A673 (cell line): ENCODE data around the gene NME2. TPM values are rescaled to one million over a fixed set of nuclear protein-coding genes. Genes with fewer than 3 reads are reported as not detected.

ENCODE experiments used
- BruUV-seq: library from RNA; stranded (reverse); fragments of 400-500 nt; replicated peaks from 2 replicates; lab custom pipeline; 2021; lab: Mats Ljungman, UMichigan
- CTCF ChIA-PET: fragments of 300-600 bp; sonication (Branson Sonifier 250); formaldehyde crosslinking; loops from one replicate; lab custom pipeline; 2022; ENCODE audit warnings: antibody characterized with exemption; lab: Charles Lee
- POLR2A ChIA-PET: fragments of 300-600 bp; sonication (Branson Sonifier 250); formaldehyde crosslinking; loops from one replicate; lab custom pipeline; 2022; ENCODE audit warnings: antibody characterized with exemption; ENCODE audit not compliant: low non-redundant PET; lab: Charles Lee
- DNase-seq: peaks from one replicate; pipeline ENCODE4 v3.0.0-alpha.2; 2015; ENCODE audit warnings: low spot score
- H3K27ac ChIP-seq: fragments of 200-600 bp; sonication (generic); 2 replicates; pipeline ENCODE4 v1.5.1; 2016; ENCODE audit warnings: mixed run types, low read depth, mild to moderate bottlenecking, mixed read lengths, antibody characterized with exemption, low read length; ENCODE audit not compliant: poor library complexity, severe bottlenecking
- H3K27me3 ChIP-seq: fragments of 200-600 bp; sonication (generic); replicated peaks from 2 replicates; pipeline ENCODE4 v1.6.1; 2017; ENCODE audit warnings: mixed run types, low read depth, mild to moderate bottlenecking, mixed read lengths, antibody characterized with exemption, low read length; ENCODE audit not compliant: insufficient read depth, poor library complexity
- H3K36me3 ChIP-seq: fragments of 200-600 bp; sonication (generic); 2 replicates; pipeline ENCODE4 v1.6.1; 2016; ENCODE audit warnings: mixed run types, mild to moderate bottlenecking, mixed read lengths, antibody characterized with exemption, low read length; ENCODE audit not compliant: insufficient read depth, poor library complexity, severe bottlenecking
- H3K4me1 ChIP-seq: fragments of 200-600 bp; sonication (generic); 2 replicates; pipeline ENCODE4 v1.6.1; 2017; ENCODE audit warnings: mixed run types, mild to moderate bottlenecking, mixed read lengths, antibody characterized with exemption, low read length; ENCODE audit not compliant: insufficient read depth, poor library complexity, severe bottlenecking
- H3K4me3 ChIP-seq: fragments of 200-600 bp; sonication (generic); 2 replicates; pipeline ENCODE4 v1.5.1; 2016; ENCODE audit warnings: low read depth, mixed run types, mild to moderate bottlenecking, mixed read lengths, low read length; ENCODE audit not compliant: poor library complexity, severe bottlenecking
- H3K9me3 ChIP-seq: fragments of 200-600 bp; sonication (generic); 2 replicates; pipeline ENCODE4 v1.6.1; 2016; ENCODE audit warnings: mixed run types, low read depth, mild to moderate bottlenecking, mixed read lengths, antibody characterized with exemption, low read length; ENCODE audit not compliant: poor library complexity, severe bottlenecking
- CTCF ChIP-seq: fragments of 300-800, 200-600 bp; sonication (generic); conservative IDR thresholded peaks from 2 replicates; pipeline ENCODE4 v1.5.1; 2017; ENCODE audit warnings: low read depth, mild to moderate bottlenecking, antibody characterized with exemption, low read length, moderate library complexity, mixed read lengths
- EZH2 ChIP-seq: fragments of 200-600 bp; sonication (generic); IDR thresholded peaks from 2 replicates; pipeline ENCODE4 v1.6.1; 2017; ENCODE audit warnings: borderline replicate concordance, low read depth, mild to moderate bottlenecking, mixed read lengths, antibody characterized with exemption, low read length; ENCODE audit not compliant: poor library complexity, severe bottlenecking
- intact Hi-C: fragments of 100-400 bp; cut with micrococcal nuclease; formaldehyde crosslinking; loops from one replicate; pipeline ENCODE4 v1.10.0; 2022; ENCODE audit not compliant: unreplicated experiment
- total RNA-seq: library from RNA; stranded (reverse); gene quantifications from 2 replicates; pipeline ENCODE4 v1.2.3, GENCODE V29; 2021

The NME2 gene
- total RNA-seq, 1 experiment from 2014 or later = 776 TPM

GRCh38 chr17:51184124-51184523 is 17.9 kb downstream of the NME2 start:
- ChIA-PET CTCF (no interaction called here), POLR2A (no interaction called here)
- Histone ChIP-seq H3K4me1 (no peaks in the 10 kb centered on the region), H3K9me3 (no peaks in the 10 kb centered on the region), H3K4me3 (no peak overlapping the region), H3K27ac (no peak overlapping the region), H3K27me3 (no peaks in the 10 kb centered on the region), H3K36me3 (peaks cover 22% of the 10 kb centered on the region)
- BruUV-seq = no TSS peak
- intact Hi-C loops = no loop called here
- no peak for TF ChIP-seq EZH2
- no peak for TF ChIP-seq CTCF
- no peak for DNase-seq

- Histone ChIP-seq H3K9me3 (no peaks in the 10 kb centered on the region), H3K4me1 (no peaks in the 10 kb centered on the region), H3K27ac (no peak overlapping the region), H3K4me3 (no peak overlapping the region), H3K27me3 (no peaks in the 10 kb centered on the region), H3K36me3 (peaks cover 31% of the 10 kb centered on the region)
- TF ChIP-seq CTCF (no peak), EZH2 (no peak)
- ChIA-PET CTCF (no interaction called here), POLR2A (no interaction called here)
- no TSS peak for BruUV-seq
- intact Hi-C loops = no loop called here
- no peak for DNase-seq
Observed at GRCh38 chr17:51185763-51186332, 19.6 kb downstream of the NME2 start.

- Histone ChIP-seq H3K9me3 (no peaks in the 10 kb centered on the region), H3K27ac (no peak overlapping the region), H3K36me3 (peaks cover 42% of the 10 kb centered on the region), H3K4me3 (no peak overlapping the region), H3K4me1 (no peaks in the 10 kb centered on the region), H3K27me3 (no peaks in the 10 kb centered on the region)
- no peak for DNase-seq
- CTCF ChIA-PET = no interaction called here
- no peak for TF ChIP-seq CTCF
- TF ChIP-seq EZH2 = no peak
- no TSS peak for BruUV-seq
- POLR2A ChIA-PET = no interaction called here
- intact Hi-C loops = no loop called here
Observed at GRCh38 chr17:51188271-51188833, 22.1 kb downstream of the NME2 start.
